Mammary epithelial cell (primary cell): ENCODE data around the gene FHDC1.

Source experiments
- CTCF ChIP-seq, 2 donors: IDR thresholded peaks in 1 of 2; conservative IDR thresholded peaks in 1 of 2; 2 replicates each; pipeline ENCODE4 v1.5.1; 2011 to 2012; ENCODE audit warnings: inconsistent platforms in 2 of 2, low read length in 2 of 2, mild to moderate bottlenecking in 2 of 2, control low read depth in 1 of 2, low read depth in 1 of 2; ENCODE audit not compliant: insufficient read depth in 1 of 2; ENCODE audit errors: extremely low read depth in 1 of 2
- EZH2 ChIP-seq: IDR thresholded peaks from 2 replicates; pipeline ENCODE4 v1.6.1; 2012; ENCODE audit warnings: low read length, inconsistent platforms, borderline replicate concordance

GRCh38 chr4:153019906-153020305 is 83.8 kb downstream of the FHDC1 start:
- TF ChIP-seq EZH2: no peak
- TF ChIP-seq CTCF (conservative IDR thresholded peaks at IDR 0.05 in 1 of 2, IDR thresholded peaks at IDR 0.05 in 1 of 2; ENCODE audit: extremely low read depth in 1 of 2, insufficient read depth in 1 of 2, low read depth in 1 of 2, low read length in 2 of 2): no peak
